CD14-positive monocyte (primary cell): ENCODE results near the gene PAX7. TPM values are rescaled to one million over a fixed set of nuclear protein-coding genes. Genes with fewer than 3 reads are reported as not detected.
"Not testable (repeated sequence)": the region's sequence is repeated elsewhere in the genome, so short reads cannot be mapped to it uniquely, and the experiment has no call there.

Experiments
- DNase-seq, 3 donors: peaks; one replicate each; pipeline ENCODE4 v3.0.0-alpha.2; 2011 to 2022
- H2AFZ ChIP-seq: 2 replicates; pipeline ENCODE4 v1.6.0; 2012; ENCODE audit warnings: mild to moderate bottlenecking, low read depth, low read length, inconsistent platforms; ENCODE audit not compliant: insufficient read depth, poor library complexity, severe bottlenecking
- H3K27ac ChIP-seq, 2 donors: 1 replicate in 1 of 2; 2 replicates in 1 of 2; pipeline ENCODE4 v1.5.1; 2012 to 2013; ENCODE audit warnings: low read length in 2 of 2, control low read depth in 1 of 2, inconsistent platforms in 1 of 2, low read depth in 1 of 2, mild to moderate bottlenecking in 1 of 2
- H3K27me3 ChIP-seq, 2 donors: one replicate each; pipeline versions ENCODE4 v1.6.0 to v1.6.1; 2011 to 2013; ENCODE audit warnings: low read length in 2 of 2; ENCODE audit not compliant: control insufficient read depth in 2 of 2, insufficient read depth in 2 of 2
- H3K36me3 ChIP-seq, 2 donors: replicated peaks in 1 of 2; 1 replicate in 1 of 2; 2 replicates in 1 of 2; pipeline versions ENCODE4 v1.5.1 to v1.6.1; 2012 to 2013; ENCODE audit warnings: low read length in 2 of 2, control low read depth in 1 of 2, inconsistent platforms in 1 of 2, mild to moderate bottlenecking in 1 of 2; ENCODE audit not compliant: insufficient read depth in 2 of 2, control insufficient read depth in 1 of 2
- H3K4me1 ChIP-seq, 2 donors: 1 replicate in 1 of 2; 2 replicates in 1 of 2; pipeline versions ENCODE4 v1.5.1 to v1.6.1; 2012 to 2013; ENCODE audit warnings: low read length in 2 of 2, control low read depth in 1 of 2, inconsistent platforms in 1 of 2, mild to moderate bottlenecking in 1 of 2, moderate library complexity in 1 of 2; ENCODE audit not compliant: insufficient read depth in 2 of 2, control insufficient read depth in 1 of 2
- H3K4me2 ChIP-seq: replicated peaks from 2 replicates; pipeline ENCODE3; 2012; ENCODE audit warnings: low read length, moderate library complexity, mild to moderate bottlenecking; ENCODE audit not compliant: poor library complexity, severe bottlenecking; ENCODE audit errors: extremely low read depth
- H3K4me3 ChIP-seq, 3 experiments: fragments of 200-600 bp in 1 of 3; sonication (generic) in 1 of 3; replicated peaks in 1 of 3; 1 replicate in 2 of 3; 2 replicates in 1 of 3; pipeline ENCODE4 v1.5.1; 2011 to 2013; ENCODE audit warnings: low read length in 3 of 3, mild to moderate bottlenecking in 3 of 3, control low read depth in 2 of 3, low read depth in 2 of 3, inconsistent platforms in 1 of 3, moderate library complexity in 1 of 3
- H3K79me2 ChIP-seq: 2 replicates; pipeline ENCODE4 v1.6.0; 2012; ENCODE audit warnings: mild to moderate bottlenecking, control low read depth, inconsistent platforms, low read length, moderate library complexity; ENCODE audit not compliant: insufficient read depth
- H3K9ac ChIP-seq: 2 replicates; pipeline ENCODE4 v1.6.0; 2017; ENCODE audit warnings: low read length, mild to moderate bottlenecking; ENCODE audit not compliant: insufficient read depth, poor library complexity, severe bottlenecking
- H3K9me3 ChIP-seq, 2 donors: replicated peaks in 1 of 2; 1 replicate in 1 of 2; 2 replicates in 1 of 2; pipeline versions ENCODE4 v1.5.1 to v1.6.1; 2012 to 2013; ENCODE audit warnings: low read length in 2 of 2, control low read depth in 1 of 2; ENCODE audit not compliant: control insufficient read depth in 1 of 2, insufficient read depth in 1 of 2
- H4K20me1 ChIP-seq: 2 replicates; pipeline ENCODE4 v1.6.0; 2012; ENCODE audit warnings: mild to moderate bottlenecking, low read length, control low read depth, moderate library complexity; ENCODE audit not compliant: insufficient read depth
- H3K27ac Mint-ChIP-seq, 7 donors: one replicate each; pipeline ENCODE4 v1.8.0; 2020; ENCODE audit warnings: mild to moderate bottlenecking in 7 of 7, mixed read lengths in 7 of 7, moderate library complexity in 6 of 7, inconsistent platforms in 2 of 7
- H3K27me3 Mint-ChIP-seq, 3 donors: one replicate each; pipeline ENCODE4 v1.8.0; 2021 to 2022; ENCODE audit warnings: low read depth in 3 of 3, mild to moderate bottlenecking in 3 of 3, mixed read lengths in 3 of 3, moderate library complexity in 3 of 3, inconsistent platforms in 1 of 3
- H3K36me3 Mint-ChIP-seq, 2 donors: one replicate each; pipeline ENCODE4 v1.8.0; 2020; ENCODE audit warnings: mixed read lengths in 2 of 2, inconsistent platforms in 1 of 2, mild to moderate bottlenecking in 1 of 2
- H3K4me1 Mint-ChIP-seq: one replicate; pipeline ENCODE4 v1.8.0; 2020; ENCODE audit warnings: mild to moderate bottlenecking, mixed read lengths
- H3K4me3 Mint-ChIP-seq, 2 donors: one replicate each; pipeline ENCODE4 v1.8.0; 2020; ENCODE audit warnings: mild to moderate bottlenecking in 2 of 2, mixed read lengths in 2 of 2, moderate library complexity in 1 of 2
- H3K9me3 Mint-ChIP-seq, 7 donors: one replicate each; pipeline ENCODE4 v1.8.0; 2020 to 2022; ENCODE audit warnings: mixed read lengths in 7 of 7, mild to moderate bottlenecking in 6 of 7, moderate library complexity in 6 of 7, inconsistent platforms in 2 of 7
- WGBS: methylation state at CpG from one replicate; pipeline ENCODE4 v1.1.5; 2013; ENCODE audit warnings: missing lambda C conversion rate; ENCODE audit not compliant: insufficient coverage; 5-methylcytosine and 5-hydroxymethylcytosine counted together
- intact Hi-C, 2 donors: fragments of 100-400 bp; cut with micrococcal nuclease; formaldehyde crosslinking; loops; one replicate each; pipeline versions ENCODE4 v1.15.0 to v1.15.1; 2023
- polyA plus RNA-seq, 3 donors: library from polyadenylated mRNA; depleted of rRNA in 1 of 3; unstranded in 2 of 3; stranded (reverse) in 1 of 3; fragments of 300-500 nt in 2 of 3; fragments of >200 nt in 1 of 3; fragmentation: Illumina TruSeq in 2 of 3; gene quantifications; 1 replicate in 2 of 3; 2 replicates in 1 of 3; pipeline ENCODE4 v1.2.3, GENCODE V29; 2012 to 2021
- TF ChIP-seq, protein P1 (sequence below): fragments of 200-600 bp; IDR thresholded peaks from one replicate; pipeline ENCODE4 v1.8.0; 2022; ENCODE audit warnings: antibody characterized with exemption, mild to moderate bottlenecking

Gene PAX7
- polyA plus RNA-seq, 3 donors, result not detected

DNA sequence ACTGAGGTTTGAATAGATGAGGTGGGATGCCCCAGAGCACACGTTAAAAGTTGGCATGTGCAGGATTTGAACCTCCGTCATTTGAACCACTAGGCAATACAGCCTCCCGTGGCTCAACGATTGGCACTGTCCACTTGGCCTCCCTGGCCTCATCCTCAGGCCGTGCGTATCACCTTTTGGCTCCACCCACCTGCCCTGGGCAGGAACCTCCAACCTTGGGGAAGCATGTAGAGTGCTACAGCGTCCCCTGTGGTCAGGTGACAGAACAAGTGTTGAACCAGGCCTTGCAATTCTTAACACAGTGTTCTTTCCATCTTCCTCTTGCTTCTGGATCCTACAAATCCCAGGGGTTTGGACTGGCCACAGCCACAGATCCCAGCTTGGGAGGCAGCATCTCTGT is 112.6 kb downstream of the PAX7 start:
- Histone ChIP-seq H3K27me3 (no peaks in the 10 kb centered on the region), H3K9ac (no peak overlapping the region), H4K20me1 (no peaks in the 10 kb centered on the region), H3K79me2 (no peaks in the 10 kb centered on the region), H3K36me3 (no peaks in the 10 kb centered on the region), H2AFZ (no peak overlapping the region), H3K4me3 (no peak overlapping the region), H3K9me3 (no peaks in the 10 kb centered on the region), H3K4me1 (no peaks in the 10 kb centered on the region), H3K27ac (no peak overlapping the region), H3K4me2 (no peak overlapping the region)
- Mint-ChIP-seq H3K4me1 (no peaks in the 10 kb centered on the region), H3K27me3 (peaks cover 2 to 11% (median 11%) of the 10 kb centered on the region in 3 donors), H3K4me3 (no peak overlapping the region), H3K9me3 (peaks cover 0 to 3% (median 0%) of the 10 kb centered on the region in 7 donors), H3K36me3 (no peaks in the 10 kb centered on the region), H3K27ac (no peak overlapping the region)
- TF ChIP-seq, protein P1, sequence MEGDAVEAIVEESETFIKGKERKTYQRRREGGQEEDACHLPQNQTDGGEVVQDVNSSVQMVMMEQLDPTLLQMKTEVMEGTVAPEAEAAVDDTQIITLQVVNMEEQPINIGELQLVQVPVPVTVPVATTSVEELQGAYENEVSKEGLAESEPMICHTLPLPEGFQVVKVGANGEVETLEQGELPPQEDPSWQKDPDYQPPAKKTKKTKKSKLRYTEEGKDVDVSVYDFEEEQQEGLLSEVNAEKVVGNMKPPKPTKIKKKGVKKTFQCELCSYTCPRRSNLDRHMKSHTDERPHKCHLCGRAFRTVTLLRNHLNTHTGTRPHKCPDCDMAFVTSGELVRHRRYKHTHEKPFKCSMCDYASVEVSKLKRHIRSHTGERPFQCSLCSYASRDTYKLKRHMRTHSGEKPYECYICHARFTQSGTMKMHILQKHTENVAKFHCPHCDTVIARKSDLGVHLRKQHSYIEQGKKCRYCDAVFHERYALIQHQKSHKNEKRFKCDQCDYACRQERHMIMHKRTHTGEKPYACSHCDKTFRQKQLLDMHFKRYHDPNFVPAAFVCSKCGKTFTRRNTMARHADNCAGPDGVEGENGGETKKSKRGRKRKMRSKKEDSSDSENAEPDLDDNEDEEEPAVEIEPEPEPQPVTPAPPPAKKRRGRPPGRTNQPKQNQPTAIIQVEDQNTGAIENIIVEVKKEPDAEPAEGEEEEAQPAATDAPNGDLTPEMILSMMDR, result no peak
- intact Hi-C loops, result no loop called here
- WGBS, result 31% methylated on average over 7 of the region's 7 CpGs
- no peak for DNase-seq

DNA sequence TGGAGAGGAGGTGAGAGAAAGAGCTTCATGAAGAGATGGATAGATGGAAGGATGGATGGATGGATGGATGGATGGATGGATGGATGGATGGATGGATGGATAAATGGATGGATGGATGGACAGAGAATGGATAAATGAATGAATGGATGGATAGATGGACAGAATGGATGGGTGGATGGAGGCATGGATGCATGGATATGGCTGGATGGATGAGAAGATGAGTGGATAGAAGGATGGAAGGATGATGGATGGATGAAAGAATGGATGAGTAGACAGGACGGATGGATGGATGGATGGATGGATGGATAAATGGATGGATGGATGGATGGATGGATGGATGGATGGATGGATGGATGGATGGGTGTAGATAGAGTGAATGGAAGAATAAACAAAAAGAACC is 113.7 kb downstream of the PAX7 start:
- H3K27ac Mint-ChIP-seq, H3K4me1 Mint-ChIP-seq, H3K4me2 ChIP-seq, DNase-seq, H3K9ac ChIP-seq, H3K27ac ChIP-seq, H3K4me1 ChIP-seq, H4K20me1 ChIP-seq, H3K36me3 Mint-ChIP-seq, H3K9me3 Mint-ChIP-seq, H3K4me3 ChIP-seq, H2AFZ ChIP-seq, H3K36me3 ChIP-seq, H3K9me3 ChIP-seq, H3K27me3 ChIP-seq, H3K79me2 ChIP-seq, H3K4me3 Mint-ChIP-seq, intact Hi-C loops: not testable (repeated sequence)
- WGBS, result 67% methylated on average over 1 of the region's 1 CpG
- peaks cover 8 to 15% (median 12%) of the 10 kb centered on the region in 3 donors for H3K27me3 Mint-ChIP-seq
